ENCODE data around the gene RHCE. TPM values are rescaled to one million over a fixed set of nuclear protein-coding genes. Genes with fewer than 3 reads are reported as not detected.

The RHCE gene
- polyA plus RNA-seq, 4 donors, result 0.70 to 5.3 (median 1.2) TPM

Other genes with a start within 250 kb of the RHCE start
- 100 to 1,000 TPM in 3 of 4 donors, 10 to 100 TPM in 1; 93.6 to 120 (median 107) TPM for gene SYF2, start 188.3 kb downstream of the RHCE start, polyA plus RNA-seq (ENCODE audit: insufficient read length in 4 of 4)
- 100 to 1,000 TPM; 101 to 224 (median 160) TPM for gene RSRP1, start 173.4 kb downstream of the RHCE start, polyA plus RNA-seq (ENCODE audit: insufficient read length in 4 of 4)
- 1 to 10 TPM in 2 of 4 donors, under 1 TPM in 2; 0.57 to 3.8 (median 1.6) TPM for gene RHD, start 148.3 kb downstream of the RHCE start, polyA plus RNA-seq (ENCODE audit: insufficient read length in 4 of 4)
- 100 to 1,000 TPM in 2 of 4 donors, 10 to 100 TPM in 2; 91.1 to 137 (median 113) TPM for gene TMEM50A, start 82.5 kb downstream of the RHCE start, polyA plus RNA-seq (ENCODE audit: insufficient read length in 4 of 4)
- gene MACO1, start 10.1 kb upstream of the RHCE start, polyA plus RNA-seq (ENCODE audit: insufficient read length in 4 of 4), result 10 to 100 TPM; 25.3 to 29.1 (median 27.1) TPM
- 10 to 100 TPM; 11.5 to 15.0 (median 11.7) TPM for gene LDLRAP1, start 122.8 kb upstream of the RHCE start, polyA plus RNA-seq (ENCODE audit: insufficient read length in 4 of 4)
- 10 to 100 TPM; 11.5 to 17.5 (median 16.3) TPM for gene MAN1C1, start 196.0 kb upstream of the RHCE start, polyA plus RNA-seq (ENCODE audit: insufficient read length in 4 of 4)